ENCODE data around the gene CHST15. TPM values are rescaled to one million over a fixed set of nuclear protein-coding genes. Genes with fewer than 3 reads are reported as not detected.

The CHST15 gene
- total and polyA plus RNA-seq, 11 donors = 0.88 to 27.1 (median 4.1) TPM

DNA sequence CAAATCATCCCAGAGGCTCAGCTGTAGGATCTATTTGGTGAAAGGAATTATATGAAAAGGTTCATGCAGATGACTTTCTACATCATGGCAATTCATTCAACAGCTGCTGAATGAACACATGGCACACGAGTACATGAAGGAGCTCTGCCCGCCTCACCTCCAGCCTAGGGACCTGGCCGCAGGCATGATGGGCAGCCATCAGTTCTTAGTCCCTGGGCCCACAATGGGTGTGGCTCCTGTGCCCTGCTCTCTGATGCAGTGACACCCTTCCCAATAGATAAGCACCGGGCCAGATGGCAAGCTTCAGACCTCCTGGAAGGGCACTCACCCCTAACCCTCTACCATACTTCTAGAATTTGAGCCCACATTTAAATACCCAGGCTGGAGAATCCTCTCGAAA, 3.5 kb downstream of the CHST15 start:
- intact Hi-C loops (cut with DNase I) = loop anchor here in 3 of 10 donors (5.0 to 10.0 kb wide), 4 partner anchors 63 to 157 kb away; no protein-coding TSS in a partner anchor
- WGBS, 4 donors = 73 to 92% (median 87%) methylated on average over 5 of the region's 5 CpGs
- Histone ChIP-seq H3K9me3 (no peaks in the 10 kb centered on the region), H3K27ac (peak overlapping the region in 1 of 12 donors; percentile 59), H3K36me3 (no peaks in the 10 kb centered on the region), H3K27me3 (peaks cover 0 to 51% (median 5%) of the 10 kb centered on the region in 9 donors), H3K4me1 (peaks cover 0 to 58% (median 20%) of the 10 kb centered on the region in 12 donors), H3K4me3 (no peak overlapping the region)
- TF ChIP-seq, protein P1, sequence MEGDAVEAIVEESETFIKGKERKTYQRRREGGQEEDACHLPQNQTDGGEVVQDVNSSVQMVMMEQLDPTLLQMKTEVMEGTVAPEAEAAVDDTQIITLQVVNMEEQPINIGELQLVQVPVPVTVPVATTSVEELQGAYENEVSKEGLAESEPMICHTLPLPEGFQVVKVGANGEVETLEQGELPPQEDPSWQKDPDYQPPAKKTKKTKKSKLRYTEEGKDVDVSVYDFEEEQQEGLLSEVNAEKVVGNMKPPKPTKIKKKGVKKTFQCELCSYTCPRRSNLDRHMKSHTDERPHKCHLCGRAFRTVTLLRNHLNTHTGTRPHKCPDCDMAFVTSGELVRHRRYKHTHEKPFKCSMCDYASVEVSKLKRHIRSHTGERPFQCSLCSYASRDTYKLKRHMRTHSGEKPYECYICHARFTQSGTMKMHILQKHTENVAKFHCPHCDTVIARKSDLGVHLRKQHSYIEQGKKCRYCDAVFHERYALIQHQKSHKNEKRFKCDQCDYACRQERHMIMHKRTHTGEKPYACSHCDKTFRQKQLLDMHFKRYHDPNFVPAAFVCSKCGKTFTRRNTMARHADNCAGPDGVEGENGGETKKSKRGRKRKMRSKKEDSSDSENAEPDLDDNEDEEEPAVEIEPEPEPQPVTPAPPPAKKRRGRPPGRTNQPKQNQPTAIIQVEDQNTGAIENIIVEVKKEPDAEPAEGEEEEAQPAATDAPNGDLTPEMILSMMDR (IDR thresholded peaks at IDR 0.05) = no peak
- TF ChIP-seq POLR2A (IDR thresholded peaks at IDR 0.05) = no peak
- DNase-seq = no peak
- no peak for ATAC-seq

DNA sequence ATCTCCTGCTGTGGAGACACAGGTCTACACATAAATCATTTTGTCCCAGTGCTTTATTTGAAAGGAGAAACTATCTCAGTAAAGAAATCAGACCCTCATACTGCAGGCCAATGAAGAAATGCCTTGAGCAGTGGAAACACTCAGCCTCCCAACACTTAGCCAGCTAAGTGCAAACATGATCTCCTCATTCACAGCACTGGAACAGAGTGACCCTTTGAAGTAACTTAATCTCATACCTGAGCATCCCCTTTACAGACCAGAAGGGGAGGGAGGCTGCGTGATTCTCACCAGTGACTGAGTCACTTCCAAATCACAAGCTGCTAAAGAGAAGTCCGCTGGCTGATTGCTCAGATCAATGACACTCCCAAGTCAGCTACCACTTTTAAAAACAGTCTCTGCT, 4.5 kb downstream of the CHST15 start:
- no peak for DNase-seq
- Histone ChIP-seq H3K4me1 (peaks cover 0 to 58% (median 14%) of the 10 kb centered on the region in 12 donors), H3K36me3 (no peaks in the 10 kb centered on the region), H3K9me3 (no peaks in the 10 kb centered on the region), H3K27me3 (peaks cover 0 to 48% (median 5%) of the 10 kb centered on the region in 9 donors), H3K27ac (peak overlapping the region in 1 of 12 donors; percentile 73), H3K4me3 (no peak overlapping the region)
- TF ChIP-seq POLR2A (IDR thresholded peaks at IDR 0.05) = no peak
- TF ChIP-seq, protein P1 (IDR thresholded peaks at IDR 0.05) = no peak
- ATAC-seq = no peak
- intact Hi-C loops (cut with DNase I) = no loop called here
- WGBS, 4 donors = 91 to 94% (median 92%) methylated on average over 2 of the region's 2 CpGs

DNA sequence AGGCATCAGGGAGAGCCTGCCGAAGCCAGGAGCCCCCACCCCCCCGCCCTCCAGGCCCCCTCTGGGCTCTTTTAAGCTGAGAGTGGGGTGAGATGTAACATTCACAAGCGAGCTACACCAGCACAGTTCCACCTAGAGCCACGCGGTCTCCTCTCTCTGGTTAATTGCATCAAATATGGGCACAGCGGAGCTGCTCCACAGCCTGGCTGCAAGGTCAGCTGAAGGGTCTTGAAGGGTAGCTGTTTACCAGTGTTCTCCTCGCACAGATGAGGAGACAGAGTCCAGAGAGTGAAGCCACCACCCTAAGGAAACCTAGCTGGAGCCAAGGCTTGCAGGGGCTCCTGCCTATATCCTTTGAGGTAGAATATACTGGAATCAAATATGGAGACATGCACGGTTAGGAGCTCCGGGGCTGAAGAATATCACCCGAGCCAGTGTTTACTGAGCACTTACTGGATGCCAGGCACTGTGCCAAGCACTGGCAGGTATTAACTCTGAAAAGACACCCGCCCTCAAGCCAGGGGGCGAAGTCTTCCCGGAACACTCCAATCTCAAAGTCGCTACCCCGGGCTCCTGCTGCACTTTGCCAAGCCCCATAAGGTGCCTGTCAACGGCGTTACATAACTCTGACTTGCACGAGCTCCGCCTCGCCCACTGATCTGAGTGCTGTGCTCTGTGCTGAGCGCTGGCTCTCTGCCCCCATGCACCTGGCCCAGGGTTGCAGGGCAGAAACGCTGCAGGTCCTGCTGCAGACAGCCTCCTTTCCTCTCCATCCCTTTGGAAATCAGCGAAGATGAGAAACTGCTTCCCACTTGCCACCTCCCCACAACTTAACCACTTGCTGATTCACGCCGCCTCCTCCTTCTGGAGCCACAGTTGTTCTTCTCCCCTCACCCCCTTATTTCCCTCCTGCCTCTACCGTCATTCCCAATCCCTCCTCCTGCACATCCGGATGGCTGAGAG, 5.4 kb downstream of the CHST15 start:
- DNase-seq = no peak
- intact Hi-C loops (cut with DNase I) = no loop called here
- WGBS, 4 donors = 76 to 82% (median 81%) methylated on average over 26 to 27 of the region's 27 CpGs
- Histone ChIP-seq H3K27ac (peak overlapping the region in 1 of 12 donors; percentile 73), H3K36me3 (no peaks in the 10 kb centered on the region), H3K27me3 (peaks cover 0 to 39% (median 5%) of the 10 kb centered on the region in 9 donors), H3K4me3 (no peak overlapping the region), H3K9me3 (no peaks in the 10 kb centered on the region), H3K4me1 (peaks cover 0 to 61% (median 11%) of the 10 kb centered on the region in 12 donors)
- TF ChIP-seq, protein P1 (IDR thresholded peaks at IDR 0.05) = no peak
- TF ChIP-seq POLR2A (IDR thresholded peaks at IDR 0.05) = no peak
- no peak for ATAC-seq
